Body of pancreas (tissue), 4 donors: ENCODE data around the gene ARL4D. TPM values are rescaled to one million over a fixed set of nuclear protein-coding genes. Genes with fewer than 3 reads are reported as not detected.

Experiments
- ATAC-seq: fragments of 150-250 bp; one replicate; pipeline ENCODE4 v1.9.1; 2016
- DNase-seq, 4 donors: peaks; one replicate each; pipeline ENCODE4 v3.0.0-alpha.2; 2019
- H3K27ac ChIP-seq, 4 donors: fragments of 200-600 bp; sonication (generic); 1 replicate in 3 of 4; 2 replicates in 1 of 4; pipeline versions ENCODE4 v1.5.1 to v1.6.1; 2016 to 2019; ENCODE audit warnings: mild to moderate bottlenecking in 1 of 4, mixed read lengths in 1 of 4, moderate library complexity in 1 of 4
- H3K27me3 ChIP-seq, 2 donors: fragments of 200-600 bp; sonication (generic); one replicate each; pipeline ENCODE4 v1.6.0; 2016; ENCODE audit warnings: mild to moderate bottlenecking in 1 of 2
- H3K36me3 ChIP-seq, 2 donors: fragments of 200-600 bp; sonication (generic); replicated peaks in 1 of 2; 2 replicates each; pipeline ENCODE4 v1.5.1; 2016; ENCODE audit warnings: low read depth in 2 of 2; ENCODE audit not compliant: insufficient read depth in 1 of 2
- H3K4me1 ChIP-seq: fragments of 200-600 bp; sonication (generic); one replicate; pipeline ENCODE4 v1.6.0; 2016
- H3K4me3 ChIP-seq, 2 donors: fragments of 200-600 bp; sonication (generic); 1 replicate in 1 of 2; 2 replicates in 1 of 2; pipeline ENCODE4 v1.5.1; 2016 to 2019
- H3K9me3 ChIP-seq, 3 donors: fragments of 200-600 bp; sonication (generic); 1 replicate in 2 of 3; 2 replicates in 1 of 3; pipeline ENCODE4 v1.5.1; 2016
- CTCF ChIP-seq, 7 experiments: fragments of 450-650 bp in 4 of 7; fragments of 200-600 bp in 3 of 7; sonication (generic) in 3 of 7; IDR thresholded peaks; one replicate each; pipeline ENCODE4 v1.5.1; 2016 to 2019; ENCODE audit warnings: antibody characterized with exemption in 7 of 7
- POLR2A ChIP-seq, 3 donors: fragments of 450-650 bp; IDR thresholded peaks; one replicate each; pipeline ENCODE4 v1.6.1; 2016; ENCODE audit warnings: antibody characterized with exemption in 3 of 3, mild to moderate bottlenecking in 2 of 3
- WGBS, 2 donors: methylation state at CpG; one replicate each; pipeline ENCODE4 v1.1.5; 2017; 5-methylcytosine and 5-hydroxymethylcytosine counted together
- intact Hi-C: fragments of 100-400 bp; cut with DNase I; formaldehyde crosslinking; loops from one replicate; pipeline ENCODE4 v1.15.1; 2023
- microRNA counts, 2 donors: library from miRNA; unstranded; fragments of <30 nt; microRNA quantifications; one replicate each; lab custom pipeline; 2017
- small RNA-seq: library from RNA; depleted of rRNA; stranded (forward); fragments of <200 nt; gene quantifications from one replicate; pipeline ENCODE3, GENCODE V24; 2016
- total RNA-seq, 2 donors: library from RNA; depleted of rRNA; stranded (reverse); fragments of >200 nt; gene quantifications; one replicate each; pipeline ENCODE4 v1.1.0, GENCODE V29; 2016

The ARL4D gene
- total RNA-seq, 2 donors from 2014 or later, result 2.1 to 4.6 TPM

- H3K27ac ChIP-seq, result peak overlapping the region in 2 of 4 donors; percentile 43 to 47
- no peak overlapping the region for H3K4me3 ChIP-seq
- no peaks in the 10 kb centered on the region for H3K36me3 ChIP-seq
- 56 to 60% methylated on average over 7 of the region's 7 CpGs for WGBS, 2 donors
- ATAC-seq, result no peak
- H3K4me1 ChIP-seq, result peaks cover 25% of the 10 kb centered on the region
- DNase-seq, result no peak
- TF ChIP-seq POLR2A (IDR thresholded peaks at IDR 0.05) (no peak), CTCF (IDR thresholded peaks at IDR 0.05) (no peak)
- no peaks in the 10 kb centered on the region for H3K9me3 ChIP-seq
- H3K27me3 ChIP-seq, result no peaks in the 10 kb centered on the region
- intact Hi-C loops, result no loop called here
Measured at GRCh38 chr17:43448720-43449469, 50.1 kb downstream of the ARL4D start.

- no peaks in the 10 kb centered on the region for H3K36me3 ChIP-seq
- H3K9me3 ChIP-seq, result no peaks in the 10 kb centered on the region
- ATAC-seq, result peak; percentile 90
- WGBS, 2 donors, result 32 to 43% methylated on average over 8 of the region's 8 CpGs
- peaks cover 20% of the 10 kb centered on the region for H3K4me1 ChIP-seq
- intact Hi-C loops, result no loop called here
- H3K27ac ChIP-seq, result peak overlapping the region in 2 of 4 donors; percentile 43 to 47
- no peaks in the 10 kb centered on the region for H3K27me3 ChIP-seq
- H3K4me3 ChIP-seq, result no peak overlapping the region
- no peak for TF ChIP-seq CTCF (IDR thresholded peaks at IDR 0.05)
- TF ChIP-seq POLR2A (IDR thresholded peaks at IDR 0.05), result no peak
- DNase-seq, result peak; percentile 41 to 67 (median 54)
Measured at GRCh38 chr17:43449470-43450248, 50.9 kb downstream of the ARL4D start.

MicroRNAs within 50 kb of the gene (microRNA counts, 767-probe panel; counts per million panel counts)
- 0 to 736 counts per million in 2 donors for microRNA hsa-miR-2117 (lab: Ali Mortazavi, UCI)

Small RNA genes within 50 kb of the gene (small RNA-seq; reads per million reads assigned to genes)
- not detected for gene RNU6-1137P
- not detected for gene RNU6-406P
- gene RNU6-470P, result not detected

Other genes with a start within 250 kb of the ARL4D start
- 10 to 100 TPM; 16.2 to 41.0 TPM for gene NBR1, start 227.8 kb upstream of the ARL4D start, total RNA-seq
- 1 to 10 TPM; 4.9 to 6.9 TPM for gene TMEM106A, start 187.1 kb upstream of the ARL4D start, total RNA-seq
- gene CCDC200, start 170.4 kb upstream of the ARL4D start, total RNA-seq, result not detected
- gene RNU2-1, start 165.0 kb upstream of the ARL4D start, total RNA-seq, result not detected
- gene DHX8, start 85.0 kb downstream of the ARL4D start, total RNA-seq, result 10 to 100 TPM; 12.2 to 19.4 TPM
- gene ETV4, start 147.3 kb downstream of the ARL4D start, total RNA-seq, result 10 to 100 TPM in 1 of 2 donors, 1 to 10 TPM in 1; 6.2 to 28.7 TPM